Stimulated activated CD4-positive, alpha-beta T cell treated with anti-CD3 and anti-CD28 coated beads, Interleukin-15, amount 100 ng/mL, for 1 hour (primary cell): ENCODE measurements around the gene RAD54L2.
A peak's percentile ranks its signal among the peaks of the same experiment; 100 is the strongest.
"Not testable (repeated sequence)": the region's sequence is repeated elsewhere in the genome, so short reads cannot be mapped to it uniquely, and the experiment has no call there.

ENCODE experiments used
- DNase-seq, 2 donors: peaks; one replicate each; pipeline ENCODE4 v3.0.0-alpha.2; 2020; ENCODE audit warnings: low read depth in 1 of 2, low spot score in 1 of 2

Gene RAD54L2

GRCh38 chr3:51538459-51539290 lies at the start of gene RAD54L2:
RAD54L2 (plus strand) TSS chr3:51538719; CDS start chr3:51590421, 51,702 bp downstream.
- DNase-seq, result peak; percentile 58 to 77

- DNase-seq, result peak; percentile 62 to 72
These were observed 39.4 kb upstream of the RAD54L2 start for GRCh38 chr3:51498876-51499738.

GRCh38 chr3:51500632-51501131 lies 37.8 kb upstream of the RAD54L2 start:
- no peak for DNase-seq

- DNase-seq, result peak; percentile 57 to 68
These were observed 36.5 kb upstream of the RAD54L2 start for GRCh38 chr3:51501833-51502561.

GRCh38 chr3:51502562-51502910 lies 36.0 kb upstream of the RAD54L2 start:
- no peak for DNase-seq

GRCh38 chr3:51503007-51503406 lies 35.5 kb upstream of the RAD54L2 start:
- no peak for DNase-seq

GRCh38 chr3:51508255-51508654 lies 30.3 kb upstream of the RAD54L2 start:
- no peak for DNase-seq

GRCh38 chr3:51510996-51511395 lies 27.5 kb upstream of the RAD54L2 start:
- no peak for DNase-seq

GRCh38 chr3:51514210-51514609 lies 24.3 kb upstream of the RAD54L2 start:
- DNase-seq, result no peak

- no peak for DNase-seq
These were observed 18.7 kb upstream of the RAD54L2 start for GRCh38 chr3:51519848-51520247.

- DNase-seq, result not testable (repeated sequence)
These were observed 17.4 kb upstream of the RAD54L2 start for GRCh38 chr3:51520906-51521730.

- DNase-seq, result no peak
These were observed 16.1 kb upstream of the RAD54L2 start for GRCh38 chr3:51522273-51522962.

- DNase-seq, result not testable (repeated sequence)
These were observed 13.6 kb upstream of the RAD54L2 start for GRCh38 chr3:51524874-51525273.

- DNase-seq, result no peak
These were observed 8.0 kb upstream of the RAD54L2 start for GRCh38 chr3:51530485-51530884.

- DNase-seq, result no peak
These were observed 3.1 kb upstream of the RAD54L2 start for GRCh38 chr3:51535146-51536019.

GRCh38 chr3:51537631-51538030 lies 888 bp upstream of the RAD54L2 start:
- DNase-seq, result not testable (repeated sequence)

- no peak for DNase-seq
These were observed 432 bp upstream of the RAD54L2 start for GRCh38 chr3:51538115-51538458.

GRCh38 chr3:51539291-51539941 lies 897 bp downstream of the RAD54L2 start:
- DNase-seq, result peak in 1 of 2 donors; percentile 7
